HEK293T (cell line): ENCODE measurements around the gene TMSB15C.
"Not testable (repeated sequence)": the region's sequence is repeated elsewhere in the genome, so short reads cannot be mapped to it uniquely, and the experiment has no call there.

Experiments
- ARNT ChIP-seq: fragments of 450-650 bp; IDR thresholded peaks from 2 replicates; pipeline ENCODE4 v1.6.1; 2017; ENCODE audit warnings: mild to moderate bottlenecking
- BHLHE40 ChIP-seq: fragments of 450-650 bp; IDR thresholded peaks from 2 replicates; pipeline ENCODE4 v1.6.1; 2016; ENCODE audit warnings: mild to moderate bottlenecking, moderate library complexity, borderline replicate concordance
- CTBP1 ChIP-seq: fragments of 450-650 bp; IDR thresholded peaks from 2 replicates; pipeline ENCODE4 v1.6.1; 2016; ENCODE audit warnings: borderline replicate concordance
- FOXA1 ChIP-seq: fragments of 450-650 bp; IDR thresholded peaks from 2 replicates; pipeline ENCODE4 v1.6.1; 2016; ENCODE audit warnings: mild to moderate bottlenecking
- FOXK2 ChIP-seq: fragments of 450-650 bp; IDR thresholded peaks from 2 replicates; pipeline ENCODE4 v1.6.1; 2016; ENCODE audit warnings: mild to moderate bottlenecking
- FOXM1 ChIP-seq: fragments of 450-650 bp; IDR thresholded peaks from 2 replicates; pipeline ENCODE4 v1.6.1; 2017; ENCODE audit warnings: mild to moderate bottlenecking, borderline replicate concordance
- HDGF ChIP-seq: fragments of 450-650 bp; IDR thresholded peaks from 2 replicates; pipeline ENCODE4 v1.6.1; 2017; ENCODE audit warnings: antibody characterized with exemption, borderline replicate concordance
- L3MBTL2 ChIP-seq: fragments of 450-650 bp; conservative IDR thresholded peaks from 2 replicates; pipeline ENCODE4 v1.6.1; 2016; ENCODE audit warnings: mild to moderate bottlenecking
- LEF1 ChIP-seq: fragments of 450-650 bp; IDR thresholded peaks from 2 replicates; pipeline ENCODE4 v1.6.1; 2017; ENCODE audit warnings: mild to moderate bottlenecking, borderline replicate concordance
- PKNOX1 ChIP-seq: fragments of 450-650 bp; IDR thresholded peaks from 2 replicates; pipeline ENCODE4 v1.6.1; 2016
- SP1 ChIP-seq: fragments of 450-650 bp; IDR thresholded peaks from 2 replicates; pipeline ENCODE4 v1.6.1; 2017
- SUZ12 ChIP-seq: fragments of 450-650 bp; IDR thresholded peaks from 2 replicates; pipeline ENCODE4 v1.6.1; 2016; ENCODE audit warnings: mild to moderate bottlenecking
- TARDBP ChIP-seq: fragments of 450-650 bp; IDR thresholded peaks from 2 replicates; pipeline ENCODE4 v1.6.1; 2016
- ZNF384 ChIP-seq: fragments of 450-650 bp; IDR thresholded peaks from 2 replicates; pipeline ENCODE4 v1.6.1; 2016

GRCh38 chrX:104077854-104078253, 1.8 kb upstream of the TMSB15C start:
- not testable (repeated sequence) for TF ChIP-seq PKNOX1, SUZ12, FOXM1, SP1, FOXK2, FOXA1, HDGF, ARNT, BHLHE40, CTBP1, TARDBP, LEF1, ZNF384, L3MBTL2
